Uterus (tissue), 2 donors: ENCODE data around the gene CD101.

Experiments
- POLR2A ChIP-seq, 2 donors: fragments of 450-650 bp; IDR thresholded peaks; one replicate each; pipeline ENCODE4 v1.6.1; 2016; ENCODE audit warnings: antibody characterized with exemption in 2 of 2, mild to moderate bottlenecking in 1 of 2, moderate library complexity in 1 of 2
- TF ChIP-seq, protein P1 (sequence below), 4 experiments: fragments of 200-600 bp in 2 of 4; fragments of 450-650 bp in 2 of 4; sonication (generic) in 2 of 4; IDR thresholded peaks; one replicate each; pipeline ENCODE4 v1.5.1; 2016 to 2019; ENCODE audit warnings: antibody characterized with exemption in 4 of 4, mild to moderate bottlenecking in 2 of 4, moderate library complexity in 1 of 4

DNA sequence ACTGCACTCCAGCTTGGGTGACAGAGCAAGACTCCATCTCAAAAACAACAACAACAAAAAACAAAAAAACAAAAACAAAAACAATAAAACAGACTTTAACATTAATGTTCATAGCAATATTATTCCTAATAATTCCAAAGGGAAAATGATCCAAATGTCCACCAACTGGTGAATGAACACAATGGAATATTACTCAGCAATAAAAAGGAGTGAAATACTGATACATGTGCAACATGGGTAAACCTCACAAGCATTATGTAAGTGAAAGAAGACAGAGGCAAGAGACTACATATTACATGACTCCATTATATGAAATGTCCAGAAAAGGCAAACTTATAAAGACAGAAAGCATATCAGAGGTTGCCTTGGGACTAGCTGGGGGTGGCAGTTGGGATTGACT, 52.5 kb downstream of the CD101 start:
- TF ChIP-seq, protein P1, sequence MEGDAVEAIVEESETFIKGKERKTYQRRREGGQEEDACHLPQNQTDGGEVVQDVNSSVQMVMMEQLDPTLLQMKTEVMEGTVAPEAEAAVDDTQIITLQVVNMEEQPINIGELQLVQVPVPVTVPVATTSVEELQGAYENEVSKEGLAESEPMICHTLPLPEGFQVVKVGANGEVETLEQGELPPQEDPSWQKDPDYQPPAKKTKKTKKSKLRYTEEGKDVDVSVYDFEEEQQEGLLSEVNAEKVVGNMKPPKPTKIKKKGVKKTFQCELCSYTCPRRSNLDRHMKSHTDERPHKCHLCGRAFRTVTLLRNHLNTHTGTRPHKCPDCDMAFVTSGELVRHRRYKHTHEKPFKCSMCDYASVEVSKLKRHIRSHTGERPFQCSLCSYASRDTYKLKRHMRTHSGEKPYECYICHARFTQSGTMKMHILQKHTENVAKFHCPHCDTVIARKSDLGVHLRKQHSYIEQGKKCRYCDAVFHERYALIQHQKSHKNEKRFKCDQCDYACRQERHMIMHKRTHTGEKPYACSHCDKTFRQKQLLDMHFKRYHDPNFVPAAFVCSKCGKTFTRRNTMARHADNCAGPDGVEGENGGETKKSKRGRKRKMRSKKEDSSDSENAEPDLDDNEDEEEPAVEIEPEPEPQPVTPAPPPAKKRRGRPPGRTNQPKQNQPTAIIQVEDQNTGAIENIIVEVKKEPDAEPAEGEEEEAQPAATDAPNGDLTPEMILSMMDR (IDR thresholded peaks at IDR 0.05) = no peak
- TF ChIP-seq POLR2A (IDR thresholded peaks at IDR 0.05) = no peak
